IMR-90 (cell line): ENCODE data around the gene TTC7B. TPM values are rescaled to one million over a fixed set of nuclear protein-coding genes. Genes with fewer than 3 reads are reported as not detected.

Experiments used
- ATAC-seq: fragments of 200-7000 bp; cut with Tn5 transposase; 2 replicates; pipeline ENCODE4 v1.9.1; 2020; ENCODE audit warnings: low read depth, mild to moderate bottlenecking, moderate library complexity
- BruUV-seq: library from RNA; stranded (reverse); fragments of 400-500 nt; replicated peaks from 2 replicates; lab custom pipeline; 2021; lab: Mats Ljungman, UMichigan
- CTCF ChIA-PET: fragments of 300-600 bp; formaldehyde crosslinking; extraction: SDS; loops from one replicate; lab custom pipeline; 2021; ENCODE audit warnings: antibody characterized with exemption; lab: Yijun Ruan, JAX
- POLR2A ChIA-PET: fragments of 300-600 bp; sonication (Branson Sonifier 250); formaldehyde crosslinking; loops from one replicate; lab custom pipeline; 2022; ENCODE audit warnings: antibody characterized with exemption; ENCODE audit not compliant: unreplicated experiment; lab: Charles Lee
- DNase-seq: peaks from one replicate; pipeline ENCODE4 v3.0.0; 2013
- H2AFZ ChIP-seq: replicated peaks from 2 replicates; pipeline ENCODE3; 2013; ENCODE audit warnings: low read length, mild to moderate bottlenecking; ENCODE audit not compliant: poor library complexity
- H2AK5ac ChIP-seq: 2 replicates; pipeline ENCODE4 v1.6.1; 2013; ENCODE audit warnings: low read depth, low read length, inconsistent platforms
- H2AK9ac ChIP-seq: replicated peaks from 2 replicates; pipeline ENCODE3; 2013; ENCODE audit warnings: mild to moderate bottlenecking, low read depth, low read length, moderate library complexity; ENCODE audit not compliant: poor library complexity
- H2BK120ac ChIP-seq: 2 replicates; pipeline ENCODE4 v1.6.1; 2013; ENCODE audit warnings: low read depth, low read length, inconsistent platforms
- H2BK15ac ChIP-seq: 3 replicates; pipeline ENCODE4 v1.6.1; 2013; ENCODE audit warnings: low read depth, low read length, inconsistent platforms
- H2BK20ac ChIP-seq: 2 replicates; pipeline ENCODE4 v1.6.1; 2013; ENCODE audit warnings: low read depth, mild to moderate bottlenecking, inconsistent platforms, low read length, moderate library complexity
- H2BK5ac ChIP-seq: 2 replicates; pipeline ENCODE4 v1.6.1; 2013; ENCODE audit warnings: mild to moderate bottlenecking, low read depth, low read length, inconsistent platforms; ENCODE audit not compliant: poor library complexity, severe bottlenecking
- H3K14ac ChIP-seq: replicated peaks from 2 replicates; pipeline ENCODE4 v1.6.1; 2013; ENCODE audit warnings: low read depth, low read length, inconsistent platforms
- H3K18ac ChIP-seq: 2 replicates; pipeline ENCODE4 v1.6.1; 2013; ENCODE audit warnings: low read depth, low read length, control low read depth
- H3K23ac ChIP-seq: 2 replicates; pipeline ENCODE4 v1.6.1; 2013; ENCODE audit warnings: low read depth, low read length, inconsistent platforms
- H3K27ac ChIP-seq: 2 replicates; pipeline ENCODE4 v1.5.1; 2013; ENCODE audit warnings: mild to moderate bottlenecking, control low read depth, low read length; ENCODE audit not compliant: insufficient read depth
- H3K27me3 ChIP-seq: 2 replicates; pipeline ENCODE4 v1.6.1; 2013; ENCODE audit warnings: low read length; ENCODE audit not compliant: control insufficient read depth, insufficient read depth
- H3K36me3 ChIP-seq: 2 replicates; pipeline ENCODE4 v1.6.1; 2013; ENCODE audit warnings: low read length, mixed read lengths; ENCODE audit not compliant: control insufficient read depth, insufficient read depth
- H3K4ac ChIP-seq: 2 replicates; pipeline ENCODE4 v1.6.1; 2013; ENCODE audit warnings: low read depth, low read length, inconsistent platforms
- H3K4me1 ChIP-seq: 2 replicates; pipeline ENCODE4 v1.6.1; 2013; ENCODE audit warnings: low read length, mixed read lengths; ENCODE audit not compliant: control insufficient read depth, insufficient read depth
- H3K4me2 ChIP-seq: 2 replicates; pipeline ENCODE4 v1.6.1; 2013; ENCODE audit warnings: low read depth, mild to moderate bottlenecking, control low read depth, low read length, moderate library complexity
- H3K4me3 ChIP-seq: 2 replicates; pipeline ENCODE4 v1.5.1; 2013; ENCODE audit warnings: low read depth, mild to moderate bottlenecking, control low read depth, low read length, moderate library complexity; ENCODE audit not compliant: insufficient read depth
- H3K56ac ChIP-seq: 2 replicates; pipeline ENCODE4 v1.6.1; 2013; ENCODE audit warnings: low read length, inconsistent platforms; ENCODE audit not compliant: insufficient read depth; ENCODE audit errors: extremely low read depth
- H3K79me1 ChIP-seq, 2 experiments: 2 replicates each; pipeline ENCODE4 v1.6.1; 2013; ENCODE audit warnings: low read length in 2 of 2, inconsistent platforms in 1 of 2, low read depth in 1 of 2
- H3K9ac ChIP-seq: 2 replicates; pipeline ENCODE4 v1.6.1; 2013; ENCODE audit warnings: low read depth, low read length, control low read depth
- H3K9me1 ChIP-seq: 2 replicates; pipeline ENCODE4 v1.6.1; 2013; ENCODE audit warnings: low read length, inconsistent platforms; ENCODE audit not compliant: insufficient read depth
- H3K9me3 ChIP-seq: 2 replicates; pipeline ENCODE4 v1.6.1; 2013; ENCODE audit warnings: low read length; ENCODE audit not compliant: control insufficient read depth, insufficient read depth
- H4K20me1 ChIP-seq: 2 replicates; pipeline ENCODE4 v1.6.1; 2013; ENCODE audit warnings: low read length, inconsistent platforms; ENCODE audit not compliant: insufficient read depth
- H4K5ac ChIP-seq: 2 replicates; pipeline ENCODE4 v1.6.1; 2013; ENCODE audit warnings: mild to moderate bottlenecking, low read depth, low read length, control low read depth
- H4K8ac ChIP-seq, 2 experiments: 2 replicates each; pipeline ENCODE4 v1.6.1; 2013; ENCODE audit warnings: low read depth in 2 of 2, low read length in 2 of 2, control low read depth in 1 of 2, inconsistent platforms in 1 of 2
- H4K91ac ChIP-seq: 2 replicates; pipeline ENCODE4 v1.6.1; 2013; ENCODE audit warnings: low read depth, low read length, inconsistent platforms; ENCODE audit not compliant: insufficient read depth
- MAFK ChIP-seq: IDR thresholded peaks from 2 replicates; pipeline ENCODE4 v1.6.1; 2012; ENCODE audit warnings: low read depth, low read length, improper control_type of control experiment
- RAD21 ChIP-seq: IDR thresholded peaks from 2 replicates; pipeline ENCODE4 v1.6.1; 2012; ENCODE audit warnings: low read length, improper control_type of control experiment
- RCOR1 ChIP-seq: IDR thresholded peaks from 2 replicates; pipeline ENCODE4 v1.6.1; 2012; ENCODE audit warnings: mild to moderate bottlenecking, low read length, improper control_type of control experiment; ENCODE audit not compliant: insufficient replicate concordance
- SMC3 ChIP-seq: fragments of 150-350 bp; IDR thresholded peaks from 2 replicates; pipeline ENCODE4 v1.6.1; 2016; ENCODE audit warnings: low read depth, mild to moderate bottlenecking, antibody characterized with exemption, low read length, moderate library complexity
- WGBS, 2 experiments: methylation state at CpG; one replicate each; pipeline versions ENCODE4 v1.1.5 to v1.1.7; 2013; ENCODE audit warnings: missing lambda C conversion rate in 2 of 2; ENCODE audit not compliant: insufficient read length in 1 of 2; ENCODE audit errors: extremely low coverage in 2 of 2; 5-methylcytosine and 5-hydroxymethylcytosine counted together
- dilution Hi-C: fragments of 300-500 bp; cut with HindIII; formaldehyde crosslinking; loops from one replicate; pipeline ENCODE4 v1.14.3; 2018; ENCODE audit warnings: low sequenced_read_pairs; ENCODE audit not compliant: unreplicated experiment
- in situ Hi-C: fragments of 300-500 bp; cut with MboI; formaldehyde crosslinking; loops from 3 replicates; pipeline ENCODE4 v1.14.3; 2019; ENCODE audit warnings: low sequenced_read_pairs, inconsistent platforms, mixed read lengths
- intact Hi-C: fragments of 100-400 bp; cut with micrococcal nuclease; formaldehyde crosslinking; loops from 2 replicates; pipeline ENCODE4 v1.10.0; 2022
- polyA plus RNA-seq, 3 experiments: library from polyadenylated mRNA; depleted of rRNA; stranded (reverse); fragments of >200 nt; gene quantifications; 2 replicates each; pipeline ENCODE4 v1.2.3, GENCODE V29; 2012; ENCODE audit warnings: low replicate concordance in 1 of 3
- total RNA-seq: library from RNA; depleted of rRNA; stranded (reverse); fragments of >200 nt; gene quantifications from 2 replicates; pipeline ENCODE4 v1.2.3, GENCODE V29; 2012
- TF ChIP-seq, protein P1 (sequence below): fragments of 150-350 bp; IDR thresholded peaks from 2 replicates; pipeline ENCODE4 v1.6.1; 2016; ENCODE audit warnings: low read depth, mild to moderate bottlenecking, low read length, moderate library complexity, borderline replicate concordance
- TF ChIP-seq, protein P2 (sequence below): conservative IDR thresholded peaks from 2 replicates; pipeline ENCODE4 v1.5.1; 2012; ENCODE audit warnings: mild to moderate bottlenecking, low read depth, low read length, improper control_type of control experiment

The TTC7B gene
- total and polyA plus RNA-seq, 2 of the 4 experiments (the other 2 are of a cell fraction), result 18.1 to 35.3 TPM

DNA sequence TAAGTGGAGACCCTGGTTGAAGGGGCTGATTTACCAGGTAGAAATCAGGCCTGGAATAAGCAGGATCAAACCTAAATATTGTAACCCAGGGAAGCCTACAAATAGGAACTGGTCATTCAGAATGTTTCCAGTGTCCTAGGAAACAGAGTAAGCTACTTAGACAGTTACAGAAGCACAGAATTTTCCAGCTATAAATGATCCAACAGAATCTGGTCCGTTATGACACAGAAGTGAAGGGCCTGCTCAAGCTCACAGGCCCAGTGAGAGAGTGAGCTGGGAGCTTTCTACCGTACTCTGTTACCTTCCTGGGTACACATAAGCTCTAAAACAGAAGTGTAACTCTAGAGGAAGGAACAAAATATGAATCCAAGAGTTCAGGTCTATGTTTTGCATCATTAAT, 119.1 kb downstream of the TTC7B start:
- no peaks in the 10 kb centered on the region for H3K27me3 ChIP-seq
- H3K56ac ChIP-seq, result no peak overlapping the region
- ChIA-PET POLR2A (no interaction called here), CTCF (interaction anchor here (0.6 to 1.9 kb wide), 10 partner anchors 10 to 458 kb away, joined by 3 to 10 read pairs (median 4); no protein-coding TSS in a partner anchor)
- H3K9ac ChIP-seq, result no peak overlapping the region
- in situ Hi-C loops, result loop anchor here (5.0 to 10.0 kb wide), 2 partner anchors 292 to 395 kb away; no protein-coding TSS in a partner anchor
- no peak overlapping the region for H4K5ac ChIP-seq
- peaks cover 6% of the 10 kb centered on the region; the same call in 1 of the 2 replicates for H3K9me1 ChIP-seq
- no peak overlapping the region for H2AFZ ChIP-seq
- no peak overlapping the region for H4K91ac ChIP-seq
- H3K4ac ChIP-seq, result no peak overlapping the region
- H4K8ac ChIP-seq, result no peak overlapping the region
- no peak overlapping the region for H2AK9ac ChIP-seq
- DNase-seq (no peak), ATAC-seq (no peak)
- no peak overlapping the region for H3K27ac ChIP-seq
- no peak overlapping the region for H2BK20ac ChIP-seq
- no peaks in the 10 kb centered on the region for H3K9me3 ChIP-seq
- no peak overlapping the region for H2AK5ac ChIP-seq
- no peaks in the 10 kb centered on the region for H4K20me1 ChIP-seq
- TF ChIP-seq, protein P1, sequence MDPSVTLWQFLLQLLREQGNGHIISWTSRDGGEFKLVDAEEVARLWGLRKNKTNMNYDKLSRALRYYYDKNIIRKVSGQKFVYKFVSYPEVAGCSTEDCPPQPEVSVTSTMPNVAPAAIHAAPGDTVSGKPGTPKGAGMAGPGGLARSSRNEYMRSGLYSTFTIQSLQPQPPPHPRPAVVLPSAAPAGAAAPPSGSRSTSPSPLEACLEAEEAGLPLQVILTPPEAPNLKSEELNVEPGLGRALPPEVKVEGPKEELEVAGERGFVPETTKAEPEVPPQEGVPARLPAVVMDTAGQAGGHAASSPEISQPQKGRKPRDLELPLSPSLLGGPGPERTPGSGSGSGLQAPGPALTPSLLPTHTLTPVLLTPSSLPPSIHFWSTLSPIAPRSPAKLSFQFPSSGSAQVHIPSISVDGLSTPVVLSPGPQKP, result no peak
- TF ChIP-seq RAD21 (no peak), SMC3 (no peak), MAFK (no peak), RCOR1 (no peak)
- TF ChIP-seq, protein P2, sequence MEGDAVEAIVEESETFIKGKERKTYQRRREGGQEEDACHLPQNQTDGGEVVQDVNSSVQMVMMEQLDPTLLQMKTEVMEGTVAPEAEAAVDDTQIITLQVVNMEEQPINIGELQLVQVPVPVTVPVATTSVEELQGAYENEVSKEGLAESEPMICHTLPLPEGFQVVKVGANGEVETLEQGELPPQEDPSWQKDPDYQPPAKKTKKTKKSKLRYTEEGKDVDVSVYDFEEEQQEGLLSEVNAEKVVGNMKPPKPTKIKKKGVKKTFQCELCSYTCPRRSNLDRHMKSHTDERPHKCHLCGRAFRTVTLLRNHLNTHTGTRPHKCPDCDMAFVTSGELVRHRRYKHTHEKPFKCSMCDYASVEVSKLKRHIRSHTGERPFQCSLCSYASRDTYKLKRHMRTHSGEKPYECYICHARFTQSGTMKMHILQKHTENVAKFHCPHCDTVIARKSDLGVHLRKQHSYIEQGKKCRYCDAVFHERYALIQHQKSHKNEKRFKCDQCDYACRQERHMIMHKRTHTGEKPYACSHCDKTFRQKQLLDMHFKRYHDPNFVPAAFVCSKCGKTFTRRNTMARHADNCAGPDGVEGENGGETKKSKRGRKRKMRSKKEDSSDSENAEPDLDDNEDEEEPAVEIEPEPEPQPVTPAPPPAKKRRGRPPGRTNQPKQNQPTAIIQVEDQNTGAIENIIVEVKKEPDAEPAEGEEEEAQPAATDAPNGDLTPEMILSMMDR, result no peak
- intact Hi-C loops, result loop anchor here (1.0 to 10.0 kb wide), 3 partner anchors 172 to 396 kb away; no protein-coding TSS in a partner anchor
- H2BK120ac ChIP-seq, result no peak overlapping the region
- H2BK5ac ChIP-seq, result no peak overlapping the region
- no peak overlapping the region for H3K23ac ChIP-seq
- no peak overlapping the region for H2BK15ac ChIP-seq
- peaks cover 2% of the 10 kb centered on the region; the same call in 1 of the 2 replicates for H3K4me1 ChIP-seq
- no peaks in the 10 kb centered on the region for H3K36me3 ChIP-seq
- H3K18ac ChIP-seq, result no peak overlapping the region
- no TSS peak for BruUV-seq
- no CpG with 5 or more reads among the region's 2 CpGs for WGBS, 2 experiments
- H3K4me2 ChIP-seq, result no peak overlapping the region
- dilution Hi-C loops, result no loop called here
- H3K4me3 ChIP-seq, result no peak overlapping the region
- peaks cover 0 to 7% of the 10 kb centered on the region in 2 experiments; a peak in 1 of 4 replicates for H3K79me1 ChIP-seq
- no peak overlapping the region for H3K14ac ChIP-seq
